ENCODE measurements around the gene GRB7.
"Not testable (repeated sequence)": the region's sequence is repeated elsewhere in the genome, so short reads cannot be mapped to it uniquely, and the experiment has no call there.

Gene GRB7

DNA sequence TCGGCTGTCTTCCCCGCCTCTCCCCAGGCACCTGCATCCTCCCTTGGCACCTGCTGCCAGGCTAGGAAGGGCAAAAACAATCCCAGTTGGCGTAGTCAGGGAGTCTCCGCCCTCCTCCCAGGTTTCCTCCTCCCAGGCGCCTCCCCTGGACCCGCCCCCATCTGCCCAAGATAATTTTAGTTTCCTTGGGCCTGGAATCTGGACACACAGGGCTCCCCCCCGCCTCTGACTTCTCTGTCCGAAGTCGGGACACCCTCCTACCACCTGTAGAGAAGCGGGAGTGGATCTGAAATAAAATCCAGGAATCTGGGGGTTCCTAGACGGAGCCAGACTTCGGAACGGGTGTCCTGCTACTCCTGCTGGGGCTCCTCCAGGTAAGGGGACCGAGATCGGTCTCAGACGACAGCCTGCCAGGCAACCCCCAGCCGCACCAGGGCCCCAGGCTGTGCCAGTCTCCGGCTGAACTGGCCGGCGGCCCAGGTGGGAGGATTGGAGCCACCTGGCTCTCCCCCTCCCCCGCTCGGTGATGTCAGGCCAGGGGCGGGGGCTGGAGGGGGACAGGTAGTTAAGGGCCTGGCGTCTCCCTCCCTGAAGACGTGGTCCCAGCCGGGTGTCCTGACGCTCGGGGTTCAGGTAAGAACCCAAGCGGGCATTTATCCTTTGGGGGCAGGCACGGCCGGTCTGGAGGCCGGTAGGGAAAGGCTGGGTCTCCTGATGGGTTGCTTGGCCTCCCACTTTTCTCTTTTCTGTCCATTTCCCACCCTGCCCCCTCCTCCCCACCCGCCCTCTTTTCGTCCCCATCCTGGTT is at the start of gene GRB7:
GRB7 (plus strand) TSS at position 179 of the 808 bp plus-strand sequence. CDS start 4,364 bp downstream, outside the sequence.
- peak; percentile 71 for DNase-seq

DNA sequence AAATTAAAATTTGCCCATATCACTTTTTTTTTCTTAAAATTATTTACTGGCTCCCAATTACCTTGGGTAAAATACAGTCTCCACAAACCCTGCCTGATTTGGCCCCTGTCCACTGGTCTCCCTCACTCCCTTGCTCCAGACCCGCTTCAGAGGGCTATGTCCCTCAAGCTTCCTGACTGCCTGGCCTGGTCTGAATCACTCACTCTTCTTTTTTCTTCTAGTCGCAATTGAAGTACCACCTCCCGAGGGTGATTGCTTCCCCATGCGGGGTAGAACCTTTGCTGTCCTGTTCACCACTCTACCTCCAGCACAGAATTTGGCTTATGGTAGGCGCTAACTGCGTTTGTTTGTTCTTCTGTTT is 49.3 kb upstream of the GRB7 start:
- no peak for DNase-seq

DNA sequence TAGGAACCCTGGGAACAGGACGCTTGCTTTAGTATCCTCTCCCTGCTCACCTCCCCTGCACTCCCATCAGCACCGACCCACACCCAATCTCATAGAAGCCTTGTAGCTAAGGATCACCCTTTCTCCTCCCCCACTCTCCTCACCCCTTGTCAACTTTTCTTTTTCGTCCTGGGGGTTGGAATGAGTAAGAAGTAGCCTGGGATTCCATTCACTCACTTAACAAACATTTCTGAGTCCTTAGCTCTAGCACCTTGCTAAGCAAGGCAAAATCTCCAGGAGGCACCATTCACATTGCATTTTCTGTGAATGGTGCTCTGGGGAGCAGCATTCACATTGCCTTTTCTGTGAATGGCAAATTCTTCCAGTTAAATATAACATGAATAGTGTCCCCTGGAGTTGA is 48.8 kb upstream of the GRB7 start:
- no peak for DNase-seq

DNA sequence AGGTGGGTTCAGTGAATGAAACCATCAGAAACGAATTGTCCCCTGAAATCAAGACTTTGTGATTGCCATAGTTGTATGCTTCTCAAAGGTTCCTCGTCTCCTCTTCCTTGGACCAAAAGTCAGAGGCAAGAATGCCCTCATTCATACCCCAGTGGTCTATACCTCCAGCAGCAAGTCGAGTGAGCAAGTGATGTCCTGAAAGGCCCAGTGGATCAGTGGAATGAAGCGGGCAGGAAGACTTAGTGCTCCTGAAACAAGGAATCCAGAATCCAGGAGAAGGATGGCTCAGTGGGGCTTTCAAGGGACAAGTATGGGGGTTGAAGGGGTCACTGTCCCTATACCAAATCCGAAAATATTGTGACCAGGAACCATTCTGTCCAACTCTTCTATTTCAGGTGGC is 43.1 kb upstream of the GRB7 start:
- DNase-seq = no peak

DNA sequence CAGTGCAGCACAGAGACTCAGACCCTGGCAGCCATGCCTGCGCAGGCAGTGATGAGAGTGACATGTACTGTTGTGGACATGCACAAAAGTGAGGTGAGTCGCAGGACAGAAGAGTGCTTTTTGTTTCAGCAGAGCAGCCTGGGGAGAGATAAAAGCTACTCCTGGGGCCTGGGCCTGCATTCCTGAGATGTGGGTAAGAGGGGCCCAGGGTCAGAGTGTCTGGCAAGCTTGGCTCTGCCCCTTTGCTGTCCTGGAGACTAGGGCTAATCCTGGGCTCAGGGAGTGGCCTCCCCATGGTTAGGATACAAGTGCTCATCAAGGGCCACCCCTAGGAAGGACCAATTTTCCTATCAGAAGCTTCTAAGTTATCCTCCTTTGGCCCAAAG is 42.7 kb upstream of the GRB7 start:
- DNase-seq = no peak

DNA sequence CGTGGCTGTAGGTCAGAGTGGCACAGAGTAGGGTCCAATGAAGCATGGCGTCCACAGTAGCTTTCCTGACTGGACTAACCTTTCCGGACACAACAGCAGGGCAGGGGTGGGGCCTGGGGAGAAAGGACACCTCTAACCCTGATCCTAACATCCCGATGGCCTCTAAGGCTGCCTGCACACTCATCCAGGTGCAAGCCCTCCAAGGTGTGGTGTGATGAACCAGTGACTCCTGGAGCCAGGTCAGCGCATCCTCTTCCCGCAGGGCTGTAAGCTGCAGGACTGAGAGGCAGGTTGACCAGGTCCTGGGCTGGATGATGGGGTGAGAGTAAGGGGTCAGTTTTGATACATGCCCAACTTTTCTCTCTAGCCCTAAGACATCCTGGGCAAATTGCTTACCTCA is 41.0 kb upstream of the GRB7 start:
- no peak for DNase-seq

DNA sequence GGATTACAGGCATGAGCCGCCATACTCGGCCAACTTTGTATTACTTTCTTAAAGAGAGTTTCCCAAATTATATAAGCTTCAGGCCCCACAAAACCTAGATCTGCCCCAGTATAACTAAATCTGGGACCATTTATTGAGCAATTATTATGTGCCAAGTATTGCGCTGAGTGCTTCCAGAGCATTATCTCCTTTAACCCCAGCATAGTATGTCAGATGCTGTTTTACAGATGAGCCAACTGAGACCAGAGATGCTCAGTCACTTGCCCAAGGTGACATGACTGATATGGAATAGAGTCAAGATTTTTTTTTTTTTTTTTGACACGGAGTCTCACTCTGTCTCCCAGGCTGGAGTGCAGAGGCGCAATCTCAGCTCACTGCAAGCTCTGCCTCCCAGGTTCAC is 39.8 kb upstream of the GRB7 start:
- DNase-seq = no peak

DNA sequence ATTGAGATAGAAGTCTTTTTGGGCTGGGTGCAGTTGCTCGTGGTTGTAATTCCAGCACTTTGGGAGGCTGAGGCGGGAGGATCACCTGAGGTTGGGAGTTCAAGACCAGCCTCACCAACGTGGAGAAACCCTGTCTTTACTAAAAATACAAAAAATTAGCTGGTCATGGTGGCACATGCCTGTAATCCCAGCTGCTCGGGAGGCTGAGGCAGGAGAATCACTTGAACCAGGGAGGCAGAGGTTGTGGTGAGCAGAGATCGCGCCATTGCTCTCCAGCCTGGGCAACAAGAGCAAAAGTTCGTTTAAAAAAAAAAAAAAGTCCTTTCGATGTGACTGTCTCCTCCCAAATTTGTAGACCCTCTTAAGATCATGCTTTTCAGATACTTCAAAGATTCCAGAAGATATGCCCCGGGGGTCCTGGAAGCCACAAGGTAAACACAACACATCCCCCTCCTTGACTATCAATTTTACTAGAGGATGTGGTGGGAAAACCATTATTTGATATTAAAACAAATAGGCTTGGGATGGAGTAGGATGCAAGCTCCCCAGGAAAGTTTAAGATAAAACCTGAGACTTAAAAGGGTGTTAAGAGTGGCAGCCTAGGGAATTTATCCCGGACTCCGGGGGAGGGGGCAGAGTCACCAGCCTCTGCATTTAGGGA is 38.5 kb upstream of the GRB7 start:
- not testable (repeated sequence) for DNase-seq

DNA sequence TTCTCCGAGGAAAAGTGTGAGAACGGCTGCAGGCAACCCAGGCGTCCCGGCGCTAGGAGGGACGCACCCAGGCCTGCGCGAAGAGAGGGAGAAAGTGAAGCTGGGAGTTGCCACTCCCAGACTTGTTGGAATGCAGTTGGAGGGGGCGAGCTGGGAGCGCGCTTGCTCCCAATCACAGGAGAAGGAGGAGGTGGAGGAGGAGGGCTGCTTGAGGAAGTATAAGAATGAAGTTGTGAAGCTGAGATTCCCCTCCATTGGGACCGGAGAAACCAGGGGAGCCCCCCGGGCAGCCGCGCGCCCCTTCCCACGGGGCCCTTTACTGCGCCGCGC is 38.0 kb upstream of the GRB7 start, which contains the start of gene ERBB2:
ERBB2 (plus strand) TSS at position 247 of the 330 bp plus-strand sequence. CDS start 175 bp downstream, outside the sequence.
- DNase-seq = no peak

DNA sequence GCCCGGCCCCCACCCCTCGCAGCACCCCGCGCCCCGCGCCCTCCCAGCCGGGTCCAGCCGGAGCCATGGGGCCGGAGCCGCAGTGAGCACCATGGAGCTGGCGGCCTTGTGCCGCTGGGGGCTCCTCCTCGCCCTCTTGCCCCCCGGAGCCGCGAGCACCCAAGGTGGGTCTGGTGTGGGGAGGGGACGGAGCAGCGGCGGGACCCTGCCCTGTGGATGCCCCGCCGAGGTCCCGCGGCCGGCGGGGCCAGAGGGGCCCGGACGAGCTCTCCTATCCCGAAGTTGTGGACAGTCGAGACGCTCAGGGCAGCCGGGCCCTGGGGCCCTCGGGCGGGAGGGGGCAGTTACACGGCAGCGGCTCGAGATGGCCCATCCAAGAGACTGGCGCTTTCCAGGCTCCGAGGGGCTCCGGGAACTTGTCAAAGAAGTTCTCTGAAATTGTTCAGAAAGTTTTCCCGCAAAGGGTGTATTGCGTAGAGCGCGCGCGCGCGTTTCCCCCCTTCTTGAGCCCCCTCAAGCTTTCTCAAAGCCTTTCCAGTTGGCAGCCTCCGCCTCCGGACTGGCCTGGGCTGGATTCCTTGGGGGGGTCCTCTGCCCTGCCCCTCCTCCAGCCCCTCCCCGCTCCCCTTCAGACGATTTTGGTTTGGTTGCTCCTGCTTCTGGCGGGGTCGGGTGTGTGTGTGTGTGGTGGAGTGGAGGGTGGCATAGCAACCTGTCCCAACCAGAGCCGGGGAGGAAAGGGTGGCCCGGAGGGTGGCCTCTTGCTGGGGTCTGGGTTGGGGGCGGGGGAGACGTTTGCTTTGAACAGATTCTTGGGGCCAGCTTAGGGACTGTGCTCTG is 37.4 kb upstream of the GRB7 start:
- DNase-seq = no peak

DNA sequence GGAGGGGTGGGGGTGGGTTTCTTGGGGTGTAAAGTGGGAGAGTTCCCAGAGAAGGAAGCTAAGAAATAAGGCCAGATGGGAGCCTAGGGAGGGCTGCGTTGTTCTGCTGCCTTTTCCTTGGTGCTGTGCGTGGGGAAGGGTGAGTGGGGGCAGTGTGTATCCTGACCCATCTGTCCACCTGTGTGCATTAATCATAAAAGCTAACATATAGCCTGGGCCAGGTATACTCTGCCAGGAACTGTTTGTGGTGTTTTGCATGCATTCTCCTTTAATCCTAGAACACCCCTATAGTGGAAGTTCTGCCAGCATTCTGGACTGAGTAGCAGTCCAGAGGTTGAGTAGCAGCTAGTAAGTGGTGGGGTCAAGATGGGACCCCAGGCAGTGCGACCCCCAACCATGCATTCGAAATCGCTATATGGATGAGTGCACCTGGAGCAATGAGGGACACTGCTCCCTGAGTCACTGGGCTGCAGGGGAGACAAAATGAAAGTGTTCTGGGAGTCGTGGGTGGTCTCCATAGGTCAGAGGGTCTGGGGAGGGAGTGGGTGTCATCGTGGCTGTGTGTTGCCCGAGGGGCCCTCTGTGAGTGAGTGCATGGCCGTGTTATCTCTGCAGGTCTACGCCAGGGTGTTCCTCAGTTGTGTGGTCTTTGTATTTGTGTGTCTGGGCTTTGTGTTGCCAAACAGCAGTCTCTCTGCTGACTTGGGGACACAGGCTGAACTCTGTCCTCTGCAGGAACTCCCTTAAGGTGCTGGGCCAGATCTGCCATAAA is 36.5 kb upstream of the GRB7 start:
- no peak for DNase-seq

DNA sequence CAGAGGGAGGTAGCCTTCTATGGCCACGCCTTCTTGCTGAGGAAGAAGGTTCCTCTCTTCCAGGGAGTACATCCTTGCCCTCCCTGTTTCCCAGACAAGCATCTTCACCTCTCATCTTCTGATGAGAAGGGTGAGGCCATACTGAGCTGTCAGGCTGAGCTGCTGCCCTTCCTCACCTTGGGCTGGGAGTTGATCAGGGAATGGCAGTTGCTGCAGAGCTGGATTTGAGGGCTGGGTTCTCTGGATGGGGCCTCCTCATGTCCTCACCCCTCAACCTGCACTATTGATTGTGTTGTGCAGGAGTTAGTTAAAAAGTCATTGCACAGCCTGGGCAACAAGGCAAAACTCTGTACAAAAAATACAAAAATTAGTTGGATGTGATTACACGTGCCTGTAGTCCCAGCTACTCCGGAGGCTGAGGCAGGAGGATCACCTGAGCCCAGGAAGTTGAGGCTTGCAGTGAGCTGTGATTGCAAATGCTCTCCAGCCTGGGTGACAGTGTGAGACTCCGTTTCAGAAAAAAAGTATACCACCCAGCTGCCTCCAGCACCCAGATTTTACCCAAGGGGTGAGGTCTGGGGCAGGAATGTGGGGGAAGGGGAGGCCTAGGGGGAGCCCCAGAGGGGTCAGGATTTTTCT is 35.8 kb upstream of the GRB7 start:
- DNase-seq = no peak

DNA sequence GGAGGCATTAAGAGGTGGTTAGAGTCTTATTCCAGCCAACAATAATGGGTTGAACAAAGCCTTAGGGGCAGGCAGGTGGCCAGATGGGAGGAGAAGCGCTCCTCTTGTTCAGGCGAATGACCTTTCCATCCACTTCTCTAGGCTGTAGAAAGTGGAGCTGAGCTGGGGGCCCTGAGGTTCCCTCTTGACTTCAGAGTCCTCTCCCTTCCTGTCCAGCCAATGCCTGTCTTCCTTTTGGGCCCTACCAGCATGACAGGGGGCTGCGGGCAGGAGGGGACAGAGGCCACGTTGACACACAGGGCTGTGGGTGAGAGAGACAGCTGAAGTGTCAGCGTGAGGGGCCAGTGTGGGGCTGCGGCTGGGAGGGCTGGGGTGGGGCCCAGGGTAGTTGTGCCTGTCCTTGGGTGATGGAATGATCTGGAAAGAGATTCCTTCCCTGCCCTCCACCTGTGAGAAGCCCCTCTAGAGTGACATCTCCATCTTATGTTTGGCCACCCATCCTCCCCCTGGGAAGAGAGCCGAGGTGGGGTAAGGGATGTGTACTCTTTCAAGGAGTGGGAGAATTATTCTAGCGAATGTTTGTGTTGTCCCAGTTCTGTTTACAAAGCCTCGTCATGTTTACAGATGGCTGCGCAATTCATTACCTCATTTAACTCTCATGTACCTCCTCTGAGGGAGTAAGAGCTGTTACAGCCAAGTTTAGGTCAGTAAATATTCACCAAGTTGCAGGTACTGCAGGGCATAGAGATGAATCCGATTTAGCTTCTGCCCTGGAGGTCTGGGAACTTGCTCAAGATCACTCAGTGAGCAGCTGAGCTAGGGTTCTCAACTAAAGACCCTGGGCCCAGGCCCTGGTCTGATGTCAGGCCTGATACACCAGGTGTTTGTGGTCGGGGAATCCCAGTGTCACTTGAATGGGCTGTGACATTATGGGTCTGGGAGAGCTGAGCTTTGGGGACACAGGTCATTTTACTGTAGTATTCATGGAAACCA is 34.5 kb upstream of the GRB7 start:
- no peak for DNase-seq

DNA sequence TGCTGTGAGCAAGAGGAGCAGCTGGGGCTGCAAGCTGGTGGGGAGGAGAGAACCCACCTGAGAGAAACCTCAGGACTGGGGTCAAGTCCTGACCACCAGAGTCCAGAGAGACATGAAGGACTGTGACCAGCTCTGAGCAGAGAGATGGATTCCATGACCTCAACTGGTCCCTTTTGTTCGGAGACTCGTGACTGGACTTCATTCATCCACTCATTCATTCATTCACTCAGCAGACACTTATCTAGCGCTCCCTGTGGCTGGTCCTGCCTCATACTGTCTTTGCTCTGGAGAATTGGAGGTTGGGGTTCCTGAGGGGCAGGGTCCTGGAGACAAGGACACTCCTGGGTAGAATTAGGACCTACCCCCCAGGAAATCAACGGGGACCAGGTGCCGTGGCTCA is 33.8 kb upstream of the GRB7 start:
- no peak for DNase-seq

DNA sequence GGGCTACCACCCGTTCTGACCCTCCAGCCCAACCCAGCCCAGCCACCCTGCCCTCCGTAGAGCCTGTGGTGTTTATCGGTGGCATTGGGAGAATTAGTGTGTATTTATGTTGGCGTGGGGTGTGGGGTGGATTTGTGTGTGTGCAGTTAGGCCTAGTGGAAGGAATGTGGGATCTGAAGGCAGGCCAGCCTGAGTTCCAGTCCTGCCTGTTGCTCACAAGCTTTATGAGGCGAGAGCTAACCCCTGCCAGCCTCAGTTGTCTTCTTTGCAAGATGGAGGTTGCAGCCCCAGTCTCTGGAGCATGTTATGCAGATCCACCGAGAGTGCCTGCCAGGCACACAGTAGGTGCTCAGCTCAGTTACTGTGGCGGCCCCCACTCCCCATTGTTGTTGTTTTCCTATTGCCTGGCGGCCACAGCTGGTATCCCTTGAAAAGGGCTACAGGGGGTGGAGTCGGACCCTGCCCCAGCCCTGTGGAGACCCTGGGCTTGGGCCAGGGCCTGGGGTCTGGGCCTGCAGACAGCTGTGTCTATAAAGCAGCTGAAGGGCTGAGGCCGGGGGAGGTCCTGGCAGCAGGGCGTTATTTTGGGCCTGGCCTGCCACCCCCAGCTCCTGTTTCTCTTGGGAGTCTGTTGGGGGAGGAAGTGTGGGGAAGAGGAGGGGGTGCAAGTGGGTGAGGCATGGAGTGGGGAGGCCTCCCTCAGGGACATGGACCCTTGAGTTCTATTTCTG is 32.8 kb upstream of the GRB7 start:
- no peak for DNase-seq

DNA sequence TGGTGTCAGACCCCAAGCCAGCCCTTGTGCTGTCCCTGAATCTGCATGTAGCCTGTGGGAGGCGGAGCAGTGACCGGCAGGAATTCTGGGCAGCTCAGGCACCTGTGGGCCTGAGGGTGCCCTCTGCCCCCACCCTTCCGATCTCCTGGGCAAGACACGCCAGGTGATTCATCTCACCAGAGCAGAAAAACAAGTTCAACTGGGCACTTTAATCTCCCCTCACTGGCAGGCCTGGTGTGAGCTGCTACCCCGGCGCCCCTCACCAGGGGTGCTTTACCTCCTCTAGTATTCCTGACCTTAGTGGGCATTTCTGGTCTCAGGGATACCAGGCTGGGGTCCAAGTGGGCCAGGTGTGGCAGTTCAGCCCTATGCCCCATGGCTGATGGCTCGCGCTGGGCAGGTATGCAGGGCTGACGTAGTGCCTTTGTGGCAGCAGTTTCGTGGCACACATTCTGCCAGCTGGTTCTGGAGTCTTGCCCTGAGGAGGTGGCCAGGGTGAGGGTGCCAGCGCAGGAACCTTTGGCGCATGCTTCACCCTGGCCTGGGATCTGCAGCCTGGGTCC is 31.9 kb upstream of the GRB7 start:
- DNase-seq = no peak

DNA sequence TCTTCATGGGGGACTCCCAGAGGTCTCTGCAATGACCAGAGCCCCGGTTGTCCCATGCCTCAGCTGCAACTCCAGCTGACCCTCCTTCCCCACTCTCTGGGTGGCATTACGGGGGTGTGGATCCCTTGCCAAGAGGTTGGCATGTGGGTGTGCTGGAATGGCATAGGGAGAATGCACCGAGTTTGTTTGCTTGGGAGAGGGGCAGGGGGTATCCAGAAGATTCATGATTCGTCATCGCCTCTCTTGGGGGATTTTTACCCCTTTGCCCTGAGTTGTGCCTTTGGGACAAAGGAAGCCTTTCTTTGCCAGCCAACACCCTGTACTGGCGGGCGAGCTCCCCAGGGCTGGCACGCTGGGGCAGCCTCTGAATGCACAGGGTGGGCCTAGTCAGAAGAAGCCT is 31.4 kb upstream of the GRB7 start:
- DNase-seq = no peak

DNA sequence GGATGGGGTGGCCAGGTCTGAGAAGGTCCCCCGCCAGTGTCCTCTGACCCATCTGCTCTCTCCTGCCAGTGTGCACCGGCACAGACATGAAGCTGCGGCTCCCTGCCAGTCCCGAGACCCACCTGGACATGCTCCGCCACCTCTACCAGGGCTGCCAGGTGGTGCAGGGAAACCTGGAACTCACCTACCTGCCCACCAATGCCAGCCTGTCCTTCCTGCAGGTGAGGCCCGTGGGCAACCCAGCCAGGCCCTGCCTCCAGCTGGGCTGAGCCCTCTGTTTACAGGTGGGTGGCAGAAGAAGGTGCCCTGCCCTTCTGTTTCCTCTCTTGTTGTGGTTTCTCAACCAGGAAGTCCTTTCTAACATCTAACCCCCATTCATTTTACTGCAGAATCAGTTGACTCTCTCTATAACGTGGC is 30.8 kb upstream of the GRB7 start:
- no peak for DNase-seq

DNA sequence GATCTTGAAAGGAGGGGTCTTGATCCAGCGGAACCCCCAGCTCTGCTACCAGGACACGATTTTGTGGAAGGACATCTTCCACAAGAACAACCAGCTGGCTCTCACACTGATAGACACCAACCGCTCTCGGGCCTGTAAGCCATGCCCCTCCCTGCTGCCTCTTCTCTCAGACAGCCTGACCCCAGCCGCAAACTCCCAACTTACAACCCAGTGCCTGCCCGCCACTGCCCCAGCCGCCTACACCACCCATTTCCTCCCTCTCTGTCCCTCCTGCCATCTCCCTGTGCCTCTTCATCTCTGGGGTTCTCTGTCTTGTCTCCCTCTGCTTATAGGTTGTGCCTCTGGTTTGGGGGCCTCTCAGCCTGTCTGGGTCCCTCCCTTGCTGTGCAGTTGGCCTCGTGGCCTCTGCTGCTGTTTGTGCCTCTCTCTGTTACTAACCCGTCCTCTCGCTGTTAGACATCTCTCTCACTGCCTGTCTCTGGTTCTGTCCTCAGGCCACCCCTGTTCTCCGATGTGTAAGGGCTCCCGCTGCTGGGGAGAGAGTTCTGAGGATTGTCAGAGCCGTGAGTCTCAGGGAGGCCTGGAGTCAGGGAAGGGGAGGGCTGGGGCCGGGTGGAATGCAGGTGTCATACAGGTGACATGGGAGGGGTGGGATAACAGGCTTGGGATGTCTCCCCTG is 28.3 kb upstream of the GRB7 start:
- no peak for DNase-seq
